Measurements from ENCODE around the gene TMEM139.

The TMEM139 gene

DNA sequence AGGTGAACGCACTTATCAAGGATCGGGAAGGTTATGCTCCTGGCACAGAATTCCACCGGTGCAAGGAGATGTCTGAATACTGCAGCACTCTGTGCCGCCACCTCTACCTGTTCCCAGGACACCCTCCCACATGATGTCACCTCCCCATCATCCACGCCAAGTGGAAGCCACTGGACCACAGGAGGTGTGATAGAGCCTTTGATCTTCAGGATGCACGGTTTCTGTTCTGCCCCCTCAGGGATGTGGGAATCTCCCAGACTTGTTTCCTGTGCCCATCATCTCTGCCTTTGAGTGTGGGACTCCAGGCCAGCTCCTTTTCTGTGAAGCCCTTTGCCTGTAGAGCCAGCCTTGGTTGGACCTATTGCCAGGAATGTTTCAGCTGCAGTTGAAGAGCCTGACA lies 20.2 kb downstream of the TMEM139 start:
- no peak for DNase-seq (ENCODE audit: extremely low spot score)
- TF ChIP-seq L3MBTL2 (conservative IDR thresholded peaks at IDR 0.05) (no peak), ARNT (IDR thresholded peaks at IDR 0.05) (no peak), LEF1 (IDR thresholded peaks at IDR 0.05; ENCODE audit: borderline replicate concordance) (no peak), TARDBP (IDR thresholded peaks at IDR 0.05) (no peak)
- ChIA-PET POLR2A (no interaction called here), CTCF (interaction anchor here (0.9 to 2.7 kb wide), 4 partner anchors 9 to 432 kb away, joined by 3 to 16 read pairs (median 5); no protein-coding TSS in a partner anchor)

DNA sequence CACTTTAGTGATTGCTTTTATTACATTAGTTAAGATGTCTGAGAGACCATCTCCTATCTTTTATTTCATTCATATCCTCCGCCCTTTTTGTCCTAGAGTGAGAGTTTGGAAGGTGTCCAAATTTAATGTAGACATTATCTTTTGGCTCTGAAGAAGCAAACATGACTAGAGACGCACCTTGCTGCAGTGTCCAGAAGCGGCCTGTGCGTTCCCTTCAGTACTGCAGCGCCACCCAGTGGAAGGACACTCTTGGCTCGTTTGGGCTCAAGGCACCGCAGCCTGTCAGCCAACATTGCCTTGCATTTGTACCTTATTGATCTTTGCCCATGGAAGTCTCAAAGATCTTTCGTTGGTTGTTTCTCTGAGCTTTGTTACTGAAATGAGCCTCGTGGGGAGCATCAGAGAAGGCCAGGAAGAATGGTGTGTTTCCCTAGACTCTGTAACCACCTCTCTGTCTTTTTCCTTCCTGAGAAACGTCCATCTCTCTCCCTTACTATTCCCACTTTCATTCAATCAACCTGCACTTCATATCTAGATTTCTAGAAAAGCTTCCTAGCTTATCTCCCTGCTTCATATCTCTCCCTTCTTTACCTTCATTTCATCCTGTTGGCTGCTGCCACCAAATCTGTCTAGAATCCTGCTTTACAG lies 20.8 kb downstream of the TMEM139 start:
- ChIA-PET CTCF (interaction anchor here (0.9 to 2.7 kb wide), 4 partner anchors 9 to 433 kb away, joined by 3 to 16 read pairs (median 5); no protein-coding TSS in a partner anchor), POLR2A (no interaction called here)
- no peak for TF ChIP-seq TARDBP (IDR thresholded peaks at IDR 0.05)
- no peak for TF ChIP-seq ZNF384 (IDR thresholded peaks at IDR 0.05)
- no peak for TF ChIP-seq BHLHE40 (IDR thresholded peaks at IDR 0.05; ENCODE audit: borderline replicate concordance)
- TF ChIP-seq, protein P1, sequence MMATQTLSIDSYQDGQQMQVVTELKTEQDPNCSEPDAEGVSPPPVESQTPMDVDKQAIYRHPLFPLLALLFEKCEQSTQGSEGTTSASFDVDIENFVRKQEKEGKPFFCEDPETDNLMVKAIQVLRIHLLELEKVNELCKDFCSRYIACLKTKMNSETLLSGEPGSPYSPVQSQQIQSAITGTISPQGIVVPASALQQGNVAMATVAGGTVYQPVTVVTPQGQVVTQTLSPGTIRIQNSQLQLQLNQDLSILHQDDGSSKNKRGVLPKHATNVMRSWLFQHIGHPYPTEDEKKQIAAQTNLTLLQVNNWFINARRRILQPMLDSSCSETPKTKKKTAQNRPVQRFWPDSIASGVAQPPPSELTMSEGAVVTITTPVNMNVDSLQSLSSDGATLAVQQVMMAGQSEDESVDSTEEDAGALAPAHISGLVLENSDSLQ (IDR thresholded peaks at IDR 0.05), result no peak
- TF ChIP-seq FOXA1 (IDR thresholded peaks at IDR 0.05), result no peak
- TF ChIP-seq ELF4 (IDR thresholded peaks at IDR 0.05), result no peak
- TF ChIP-seq FOXM1 (IDR thresholded peaks at IDR 0.05; ENCODE audit: borderline replicate concordance), result no peak
- no peak for TF ChIP-seq ARNT (IDR thresholded peaks at IDR 0.05)
- no peak for TF ChIP-seq L3MBTL2 (conservative IDR thresholded peaks at IDR 0.05)
- TF ChIP-seq FOXK2 (IDR thresholded peaks at IDR 0.05), result no peak
- peak; percentile 85 for DNase-seq (ENCODE audit: extremely low spot score)

DNA sequence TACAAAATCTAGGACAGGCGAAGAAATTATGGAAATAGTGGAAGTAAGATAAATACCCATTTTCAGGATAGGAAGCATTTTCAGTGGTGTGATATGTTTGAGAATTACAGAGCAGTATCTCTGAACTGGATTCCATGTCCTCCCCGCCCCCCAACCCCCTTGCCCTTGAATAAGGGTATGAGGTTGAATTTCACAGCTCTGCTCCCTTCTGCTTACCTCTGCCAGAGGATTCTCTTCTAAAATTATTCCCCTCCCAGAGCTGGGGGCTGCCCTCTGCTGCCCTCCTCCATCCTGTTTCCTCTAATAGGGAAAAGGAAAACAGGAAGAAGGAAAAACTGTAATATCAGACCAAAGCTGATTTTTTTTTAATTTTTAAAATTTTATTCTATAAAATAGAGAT lies 23.9 kb downstream of the TMEM139 start:
- CTCF ChIA-PET, result interaction anchor here (1.5 to 2.5 kb wide), 2 partner anchors 9 to 68 kb away, joined by 5 to 12 read pairs; no protein-coding TSS in a partner anchor
- no peak for DNase-seq (ENCODE audit: extremely low spot score)
- TF ChIP-seq CTBP1 (IDR thresholded peaks at IDR 0.05; ENCODE audit: borderline replicate concordance) (no peak), HDGF (IDR thresholded peaks at IDR 0.05; ENCODE audit: borderline replicate concordance) (no peak), BHLHE40 (IDR thresholded peaks at IDR 0.05; ENCODE audit: borderline replicate concordance) (no peak), FOXK2 (IDR thresholded peaks at IDR 0.05) (no peak), ELF4 (IDR thresholded peaks at IDR 0.05) (no peak), FOXM1 (IDR thresholded peaks at IDR 0.05; ENCODE audit: borderline replicate concordance) (no peak), SUZ12 (IDR thresholded peaks at IDR 0.05) (no peak), ZNF384 (IDR thresholded peaks at IDR 0.05) (no peak), L3MBTL2 (conservative IDR thresholded peaks at IDR 0.05) (no peak), ARNT (IDR thresholded peaks at IDR 0.05) (no peak)
- POLR2A ChIA-PET, result interaction anchor here (0.8 to 1.6 kb wide), 2 partner anchors 21 to 72 kb away, joined by 3 to 6 read pairs; partner anchors contain the start of gene CASP2

DNA sequence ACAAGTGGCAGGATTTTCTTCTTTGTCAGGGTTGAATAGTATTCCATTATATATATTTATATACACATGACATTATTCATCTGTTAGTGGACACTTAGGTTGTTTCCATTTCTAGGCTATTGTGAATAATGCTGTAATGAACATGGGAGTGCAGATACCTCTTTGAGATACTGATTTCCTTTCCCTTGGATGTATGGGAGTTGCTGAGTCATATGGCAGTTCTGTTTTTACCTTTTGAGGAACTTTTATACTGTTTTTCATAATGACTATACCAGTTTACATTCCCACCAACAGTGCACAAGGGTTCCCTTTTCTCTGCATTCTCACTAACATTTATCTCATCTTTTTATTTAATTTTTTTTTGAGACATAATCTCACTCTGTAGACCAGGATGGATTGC lies 29.4 kb downstream of the TMEM139 start:
- no peak for DNase-seq (ENCODE audit: extremely low spot score)
- no peak for TF ChIP-seq FOXM1 (IDR thresholded peaks at IDR 0.05; ENCODE audit: borderline replicate concordance)
- no peak for TF ChIP-seq HDGF (IDR thresholded peaks at IDR 0.05; ENCODE audit: borderline replicate concordance)
- no peak for TF ChIP-seq BHLHE40 (IDR thresholded peaks at IDR 0.05; ENCODE audit: borderline replicate concordance)
- no peak for TF ChIP-seq TARDBP (IDR thresholded peaks at IDR 0.05)
- no peak for TF ChIP-seq ELF4 (IDR thresholded peaks at IDR 0.05)
- no peak for TF ChIP-seq SUZ12 (IDR thresholded peaks at IDR 0.05)
- TF ChIP-seq, protein P1 (IDR thresholded peaks at IDR 0.05), result no peak
- TF ChIP-seq ZNF384 (IDR thresholded peaks at IDR 0.05), result no peak
- TF ChIP-seq CTBP1 (IDR thresholded peaks at IDR 0.05; ENCODE audit: borderline replicate concordance), result no peak
- CTCF ChIA-PET, result no interaction called here
- POLR2A ChIA-PET, result no interaction called here

DNA sequence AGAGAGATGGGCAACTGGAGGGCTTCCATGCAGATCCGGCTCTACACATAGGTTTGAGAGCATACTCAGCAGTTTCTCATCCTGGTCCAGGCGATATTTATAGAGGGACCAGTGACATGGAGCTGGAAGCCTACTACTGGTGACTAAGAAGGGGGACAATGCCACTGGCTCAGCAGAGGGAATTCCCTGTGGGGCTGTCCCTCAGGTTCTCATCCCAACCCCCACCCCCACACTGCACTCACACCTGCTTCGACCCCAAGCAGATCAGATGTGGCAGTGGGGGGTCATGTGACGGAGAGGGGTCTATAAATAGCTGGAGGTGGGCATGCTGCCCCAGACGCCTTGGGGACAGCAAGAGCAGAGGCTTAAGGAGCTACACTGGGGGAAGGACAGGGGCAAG lies 31.0 kb downstream of the TMEM139 start, which contains the start of gene CLCN1:
Gene CLCN1, plus strand, starts transcription at position 336 of the 400 bp plus-strand sequence. CDS start 102 bp downstream, outside the sequence.
- ChIA-PET POLR2A (interaction anchor here (1.6 kb wide), 1 partner anchor 53 kb away, joined by 4 read pairs; the partner anchor contains the start of gene GSTK1), CTCF (interaction anchor here (0.6 to 1.9 kb wide), 3 partner anchors 15 to 64 kb away, joined by 3 to 6 read pairs (median 4); no protein-coding TSS in a partner anchor)
- TF ChIP-seq SP1 (IDR thresholded peaks at IDR 0.05) (no peak), BHLHE40 (IDR thresholded peaks at IDR 0.05; ENCODE audit: borderline replicate concordance) (no peak), FOXM1 (IDR thresholded peaks at IDR 0.05; ENCODE audit: borderline replicate concordance) (no peak), FOXA1 (IDR thresholded peaks at IDR 0.05) (no peak)
- no peak for DNase-seq (ENCODE audit: extremely low spot score)

DNA sequence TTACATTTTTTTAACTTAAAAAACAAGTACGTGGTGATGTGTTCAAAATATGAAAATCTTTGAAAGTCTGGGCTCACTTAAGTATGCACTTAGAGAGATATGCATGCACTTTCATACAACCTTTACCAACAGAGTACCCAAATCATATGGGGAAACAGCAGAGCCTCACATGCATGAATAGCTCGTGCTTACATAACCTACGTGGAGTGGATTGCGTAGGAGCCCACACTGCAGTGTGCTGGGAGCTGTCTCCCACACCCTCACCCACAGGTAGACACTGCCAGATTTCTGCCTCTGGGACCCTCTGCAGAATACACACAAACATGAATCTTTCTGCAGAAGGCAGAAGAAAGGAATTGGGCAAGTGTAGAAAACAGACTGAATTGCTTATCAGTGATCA lies 31.7 kb downstream of the TMEM139 start:
- CTCF ChIA-PET, result interaction anchor here (1.1 to 1.9 kb wide), 2 partner anchors 15 to 17 kb away, joined by 3 to 6 read pairs; no protein-coding TSS in a partner anchor
- no peak for TF ChIP-seq FOXA1 (IDR thresholded peaks at IDR 0.05)
- no peak for TF ChIP-seq L3MBTL2 (conservative IDR thresholded peaks at IDR 0.05)
- TF ChIP-seq FOXK2 (IDR thresholded peaks at IDR 0.05), result no peak
- no peak for TF ChIP-seq NFRKB (IDR thresholded peaks at IDR 0.05)
- no peak for TF ChIP-seq HDGF (IDR thresholded peaks at IDR 0.05; ENCODE audit: borderline replicate concordance)
- TF ChIP-seq SUZ12 (IDR thresholded peaks at IDR 0.05), result no peak
- DNase-seq (ENCODE audit: extremely low spot score), result no peak
- POLR2A ChIA-PET, result interaction anchor here (1.6 kb wide), 1 partner anchor 53 kb away, joined by 4 read pairs; the partner anchor contains the start of gene GSTK1

DNA sequence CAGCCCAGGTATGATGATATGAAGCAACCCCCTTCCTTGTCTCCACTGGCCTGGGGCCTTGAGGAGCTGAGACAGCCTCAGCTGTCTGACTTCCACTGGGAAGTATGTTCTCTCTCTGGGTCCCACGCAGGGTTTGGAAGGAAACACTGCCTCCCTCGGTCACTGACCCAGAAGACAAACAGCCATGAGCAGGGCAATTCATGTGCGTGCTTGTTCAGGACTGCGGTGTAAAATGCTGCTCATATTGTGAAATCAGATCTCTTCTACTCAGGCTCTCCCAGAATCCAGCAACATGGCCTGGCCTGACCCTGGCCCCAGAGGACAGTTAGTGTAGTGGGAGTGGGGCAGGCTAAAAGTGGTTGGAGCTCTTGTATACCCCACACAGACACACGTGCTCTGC lies 33.9 kb downstream of the TMEM139 start:
- ChIA-PET POLR2A (no interaction called here), CTCF (interaction anchor here (1.0 kb wide), 1 partner anchor 10 kb away, joined by 5 read pairs; no protein-coding TSS in a partner anchor)
- TF ChIP-seq ARNT (IDR thresholded peaks at IDR 0.05), result no peak
- TF ChIP-seq NFRKB (IDR thresholded peaks at IDR 0.05), result no peak
- TF ChIP-seq SP1 (IDR thresholded peaks at IDR 0.05), result no peak
- TF ChIP-seq TARDBP (IDR thresholded peaks at IDR 0.05), result no peak
- no peak for TF ChIP-seq FOXM1 (IDR thresholded peaks at IDR 0.05; ENCODE audit: borderline replicate concordance)
- no peak for TF ChIP-seq SUZ12 (IDR thresholded peaks at IDR 0.05)
- no peak for DNase-seq (ENCODE audit: extremely low spot score)
